Measurements from ENCODE around the gene TAGLN. TPM values are rescaled to one million over a fixed set of nuclear protein-coding genes. Genes with fewer than 3 reads are reported as not detected.

TAGLN gene
- 109 and 172 TPM in 2 replicates for total RNA-seq

DNA sequence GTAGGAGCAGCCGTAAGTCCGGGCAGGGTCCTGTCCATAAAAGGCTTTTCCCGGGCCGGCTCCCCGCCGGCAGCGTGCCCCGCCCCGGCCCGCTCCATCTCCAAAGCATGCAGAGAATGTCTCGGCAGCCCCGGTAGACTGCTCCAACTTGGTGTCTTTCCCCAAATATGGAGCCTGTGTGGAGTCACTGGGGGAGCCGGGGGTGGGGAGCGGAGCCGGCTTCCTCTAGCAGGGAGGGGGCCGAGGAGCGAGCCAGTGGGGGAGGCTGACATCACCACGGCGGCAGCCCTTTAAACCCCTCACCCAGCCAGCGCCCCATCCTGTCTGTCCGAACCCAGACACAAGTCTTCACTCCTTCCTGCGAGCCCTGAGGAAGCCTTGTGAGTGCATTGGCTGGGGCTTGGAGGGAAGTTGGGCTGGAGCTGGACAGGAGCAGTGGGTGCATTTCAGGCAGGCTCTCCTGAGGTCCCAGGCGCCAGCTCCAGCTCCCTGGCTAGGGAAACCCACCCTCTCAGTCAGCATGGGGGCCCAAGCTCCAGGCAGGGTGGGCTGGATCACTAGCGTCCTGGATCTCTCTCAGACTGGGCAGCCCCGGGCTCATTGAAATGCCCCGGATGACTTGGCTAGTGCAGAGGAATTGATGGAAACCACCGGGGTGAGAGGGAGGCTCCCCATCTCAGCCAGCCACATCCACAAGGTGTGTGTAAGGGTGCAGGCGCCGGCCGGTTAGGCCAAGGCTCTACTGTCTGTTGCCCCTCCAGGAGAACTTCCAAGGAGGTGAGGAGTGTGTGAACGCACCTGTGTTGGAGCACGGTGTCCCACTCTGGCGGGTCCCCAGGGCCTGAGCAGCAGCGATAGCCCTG is at the start of gene TAGLN:
Gene TAGLN (plus strand): TSS at position 318 of the 863 bp plus-strand sequence. CDS start 3,644 bp downstream, outside the sequence.

DNA sequence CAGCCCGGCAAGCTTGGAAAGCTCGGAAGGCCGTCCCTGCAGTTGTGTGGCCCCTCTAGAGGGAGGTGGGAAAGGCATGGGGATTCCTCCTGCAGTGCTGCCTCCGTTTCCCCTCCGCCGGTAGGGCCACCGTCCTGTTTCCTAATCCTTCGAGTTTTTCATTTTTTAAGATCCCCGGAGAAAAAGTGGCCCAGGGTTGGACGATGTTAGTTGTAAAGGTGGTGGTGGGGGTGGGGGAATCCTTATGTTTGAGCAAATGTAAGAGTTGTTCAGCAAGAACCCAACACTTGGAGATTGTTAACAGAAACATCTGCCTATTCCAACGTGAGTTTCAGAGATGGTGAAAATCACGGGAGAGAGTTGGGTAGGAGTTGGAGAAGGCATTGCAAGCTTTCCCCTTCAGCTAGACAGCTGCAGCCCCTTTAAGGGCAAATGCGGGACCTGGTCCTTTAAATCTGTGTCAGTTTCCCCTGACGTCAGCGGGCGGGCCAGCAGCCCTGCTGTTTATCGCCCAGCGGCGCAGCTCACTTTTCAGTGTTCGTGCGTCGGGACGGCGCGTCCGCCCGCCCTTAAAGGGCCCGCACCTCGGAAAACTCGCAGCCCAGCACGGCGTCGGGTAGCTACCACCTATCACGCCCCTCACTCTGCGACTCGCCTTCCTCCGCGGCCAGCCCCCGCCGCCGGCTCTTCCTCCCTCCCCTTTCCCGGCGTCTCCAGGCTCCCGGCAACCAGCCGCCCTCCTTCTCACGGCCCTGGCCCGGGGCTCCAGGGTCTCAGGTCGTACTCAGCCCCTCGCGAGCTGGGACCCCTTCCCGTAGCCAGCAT is 20.7 kb upstream of the TAGLN start, which contains the start of gene SIDT2:
Gene SIDT2 (plus strand): TSS at position 534 of the 825 bp plus-strand sequence. CDS start 521 bp downstream, outside the sequence.

DNA sequence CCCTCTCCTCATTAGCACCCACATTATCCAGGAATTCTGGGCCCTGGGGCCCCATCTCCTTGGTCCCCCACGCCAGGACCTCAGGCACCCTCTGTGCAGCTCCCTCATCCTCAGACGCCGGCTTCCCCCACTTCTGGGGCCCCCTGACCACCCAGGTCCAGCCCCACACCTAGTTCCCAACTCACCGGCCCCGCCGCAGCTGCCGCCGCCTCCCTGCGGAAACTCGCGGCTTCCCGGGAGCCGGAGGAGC is 32.6 kb downstream of the TAGLN start, which contains the start of gene PCSK7:
Gene PCSK7 (minus strand): TSS at position 232 of the 250 bp plus-strand sequence. CDS start 2,229 bp downstream, outside the sequence.

GRCh38 chr11:117232092-117232878 is 33.1 kb downstream of the TAGLN start, which contains the start of gene RNF214:
RNF214 (plus strand) TSS chr11:117232671; CDS start chr11:117234273, 1,602 bp downstream.

Other genes with a start within 250 kb of the TAGLN start
- gene SIK3, start 100.9 kb upstream of the TAGLN start, total RNA-seq: 25.1 and 28.8 TPM in 2 replicates
- 110 and 125 TPM in 2 replicates for gene PAFAH1B2, start 55.1 kb upstream of the TAGLN start, total RNA-seq
- gene SIDT2, start 20.6 kb upstream of the TAGLN start, total RNA-seq: 14.1 and 27.0 TPM in 2 replicates
- gene PCSK7, start 32.7 kb downstream of the TAGLN start, total RNA-seq: 36.2 and 50.3 TPM in 2 replicates
- 9.6 and 9.7 TPM in 2 replicates for gene RNF214, start 33.3 kb downstream of the TAGLN start, total RNA-seq
- gene BACE1-AS, start 92.0 kb downstream of the TAGLN start, total RNA-seq: 3.5 and 4.3 TPM in 2 replicates
- gene BACE1, start 116.9 kb downstream of the TAGLN start, total RNA-seq: 34.6 and 42.2 TPM in 2 replicates
- 35.4 and 43.3 TPM in 2 replicates for gene CEP164, start 128.5 kb downstream of the TAGLN start, total RNA-seq